ENCODE measurements around the gene PTEN.

- TF ChIP-seq CTCF (conservative IDR thresholded peaks at IDR 0.05; ENCODE audit: low read depth, low read length) = no peak
- TF ChIP-seq EZH2 (IDR thresholded peaks at IDR 0.05; ENCODE audit: borderline replicate concordance, low read depth, low read length, poor library complexity, severe bottlenecking) = no peak
Observed at GRCh38 chr10:87927091-87927490, 63.7 kb downstream of the PTEN start.

All from A673 (cell line).